ENCODE data around the gene FCHSD2. TPM values are rescaled to one million over a fixed set of nuclear protein-coding genes. Genes with fewer than 3 reads are reported as not detected.

Gene FCHSD2
- total RNA-seq, 4 donors from 2014 or later, result 6.7 to 95.7 (median 10.2) TPM

GRCh38 chr11:72947229-72947628 lies 194.9 kb downstream of the FCHSD2 start:
- H3K4me3 ChIP-seq, result no peak overlapping the region
- H3K36me3 ChIP-seq, result no peaks in the 10 kb centered on the region
- H3K27ac ChIP-seq, result no peak overlapping the region
- H3K27me3 ChIP-seq, result no peaks in the 10 kb centered on the region
- H3K9me3 ChIP-seq, result no peaks in the 10 kb centered on the region
- no peak for DNase-seq
- H3K4me1 ChIP-seq, result no peaks in the 10 kb centered on the region
- TF ChIP-seq, protein P1, sequence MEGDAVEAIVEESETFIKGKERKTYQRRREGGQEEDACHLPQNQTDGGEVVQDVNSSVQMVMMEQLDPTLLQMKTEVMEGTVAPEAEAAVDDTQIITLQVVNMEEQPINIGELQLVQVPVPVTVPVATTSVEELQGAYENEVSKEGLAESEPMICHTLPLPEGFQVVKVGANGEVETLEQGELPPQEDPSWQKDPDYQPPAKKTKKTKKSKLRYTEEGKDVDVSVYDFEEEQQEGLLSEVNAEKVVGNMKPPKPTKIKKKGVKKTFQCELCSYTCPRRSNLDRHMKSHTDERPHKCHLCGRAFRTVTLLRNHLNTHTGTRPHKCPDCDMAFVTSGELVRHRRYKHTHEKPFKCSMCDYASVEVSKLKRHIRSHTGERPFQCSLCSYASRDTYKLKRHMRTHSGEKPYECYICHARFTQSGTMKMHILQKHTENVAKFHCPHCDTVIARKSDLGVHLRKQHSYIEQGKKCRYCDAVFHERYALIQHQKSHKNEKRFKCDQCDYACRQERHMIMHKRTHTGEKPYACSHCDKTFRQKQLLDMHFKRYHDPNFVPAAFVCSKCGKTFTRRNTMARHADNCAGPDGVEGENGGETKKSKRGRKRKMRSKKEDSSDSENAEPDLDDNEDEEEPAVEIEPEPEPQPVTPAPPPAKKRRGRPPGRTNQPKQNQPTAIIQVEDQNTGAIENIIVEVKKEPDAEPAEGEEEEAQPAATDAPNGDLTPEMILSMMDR (IDR thresholded peaks at IDR 0.05), result no peak
- no peak for TF ChIP-seq POLR2A (IDR thresholded peaks at IDR 0.05)

DNA sequence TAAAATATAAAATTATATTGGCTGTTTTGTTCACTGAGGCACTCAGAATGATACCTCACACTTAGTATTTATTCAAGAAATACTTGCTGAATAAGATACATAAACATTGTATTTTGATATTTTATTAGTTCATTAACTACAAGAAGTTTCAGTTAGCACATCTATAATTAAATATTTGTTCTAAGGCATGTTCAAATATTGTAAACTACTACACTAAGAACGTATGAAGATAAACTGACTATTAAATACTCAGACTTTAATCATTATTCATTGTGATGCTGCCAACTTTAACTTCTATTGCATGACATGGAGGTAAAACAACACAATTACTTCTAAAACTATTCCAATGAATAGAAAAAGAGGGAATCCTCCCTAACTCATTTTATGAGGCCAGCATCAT lies 198.5 kb downstream of the FCHSD2 start:
- H3K27ac ChIP-seq, result no peak overlapping the region
- H3K36me3 ChIP-seq, result no peaks in the 10 kb centered on the region
- H3K4me3 ChIP-seq, result no peak overlapping the region
- DNase-seq, result no peak
- H3K27me3 ChIP-seq, result no peaks in the 10 kb centered on the region
- TF ChIP-seq, protein P1 (IDR thresholded peaks at IDR 0.05), result no peak
- no peak for TF ChIP-seq POLR2A (IDR thresholded peaks at IDR 0.05)
- H3K9me3 ChIP-seq, result no peaks in the 10 kb centered on the region
- no peaks in the 10 kb centered on the region for H3K4me1 ChIP-seq

- H3K4me3 ChIP-seq, result no peak overlapping the region
- no peak for DNase-seq
- no peaks in the 10 kb centered on the region for H3K36me3 ChIP-seq
- TF ChIP-seq, protein P1 (IDR thresholded peaks at IDR 0.05), result no peak
- no peak for TF ChIP-seq POLR2A (IDR thresholded peaks at IDR 0.05)
- no peaks in the 10 kb centered on the region for H3K9me3 ChIP-seq
- H3K27me3 ChIP-seq, result no peaks in the 10 kb centered on the region
- no peak overlapping the region for H3K27ac ChIP-seq
- no peaks in the 10 kb centered on the region for H3K4me1 ChIP-seq
These were observed 201.7 kb downstream of the FCHSD2 start for GRCh38 chr11:72940417-72940816.

DNA sequence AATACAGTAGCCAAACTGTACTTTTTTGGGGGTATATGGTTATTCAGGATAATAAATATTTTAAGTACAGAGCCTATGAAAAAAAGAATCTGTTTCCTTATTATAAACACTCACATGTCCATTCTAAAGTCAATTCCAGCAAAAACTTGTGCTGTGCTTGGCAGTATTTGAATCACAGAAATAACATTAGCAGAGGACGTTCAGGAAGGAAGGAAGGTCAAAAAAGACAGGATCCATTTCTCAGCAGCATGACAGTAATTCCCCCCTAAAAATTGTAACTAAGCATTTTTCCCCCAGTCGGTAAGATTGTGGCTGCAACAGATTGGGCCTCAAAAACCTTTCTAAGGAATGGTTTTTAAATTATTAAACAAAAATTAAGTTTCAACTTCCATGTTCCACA lies 203.1 kb downstream of the FCHSD2 start:
- no peak for TF ChIP-seq POLR2A (IDR thresholded peaks at IDR 0.05)
- no peak for DNase-seq
- Histone ChIP-seq H3K4me3 (no peak overlapping the region), H3K4me1 (no peaks in the 10 kb centered on the region), H3K9me3 (no peaks in the 10 kb centered on the region), H3K36me3 (no peaks in the 10 kb centered on the region), H3K27ac (no peak overlapping the region), H3K27me3 (no peaks in the 10 kb centered on the region)

- Histone ChIP-seq H3K27ac (no peak overlapping the region), H3K4me3 (no peak overlapping the region), H3K27me3 (no peaks in the 10 kb centered on the region), H3K36me3 (no peaks in the 10 kb centered on the region), H3K4me1 (no peaks in the 10 kb centered on the region), H3K9me3 (no peaks in the 10 kb centered on the region)
- TF ChIP-seq POLR2A (IDR thresholded peaks at IDR 0.05), result no peak
- TF ChIP-seq, protein P1 (IDR thresholded peaks at IDR 0.05), result no peak
- DNase-seq, result no peak
These were observed 204.7 kb downstream of the FCHSD2 start for GRCh38 chr11:72937439-72937838.

DNA sequence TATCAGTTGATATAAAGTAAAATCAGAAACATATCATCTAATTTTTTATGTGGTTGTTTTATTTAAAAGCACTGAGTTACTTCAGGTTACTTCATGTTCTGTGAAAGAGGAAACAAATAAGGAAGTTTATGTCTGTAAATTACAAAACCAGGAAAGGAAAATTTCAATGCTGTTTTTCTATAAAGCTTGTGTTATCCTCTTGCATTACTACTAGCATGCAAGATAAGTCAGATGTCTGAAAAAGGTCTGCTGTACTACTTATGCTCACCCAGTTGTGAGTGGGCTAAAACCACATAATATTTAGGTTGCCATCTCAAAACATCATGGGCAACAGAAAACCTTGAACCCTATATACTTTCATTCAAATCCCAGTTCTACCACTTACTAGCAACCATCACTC lies 206.4 kb downstream of the FCHSD2 start:
- Histone ChIP-seq H3K36me3 (no peaks in the 10 kb centered on the region), H3K4me3 (no peak overlapping the region), H3K9me3 (no peaks in the 10 kb centered on the region), H3K27ac (no peak overlapping the region), H3K4me1 (no peaks in the 10 kb centered on the region), H3K27me3 (no peaks in the 10 kb centered on the region)
- no peak for DNase-seq
- TF ChIP-seq POLR2A (IDR thresholded peaks at IDR 0.05), result no peak
- TF ChIP-seq, protein P1 (IDR thresholded peaks at IDR 0.05), result no peak
